ENCODE data around the gene PAK2. TPM values are rescaled to one million over a fixed set of nuclear protein-coding genes. Genes with fewer than 3 reads are reported as not detected.

Gene PAK2
- total RNA-seq, 1 experiment from 2014 or later: 69.6 TPM

- Histone ChIP-seq H3K9me3 (ENCODE audit: control insufficient read depth in 1 of 2, insufficient read depth in 1 of 2, low read depth in 1 of 2, low read length in 2 of 2) (no peaks in the 10 kb centered on the region), H3K79me2 (ENCODE audit: insufficient read depth, low read length) (peaks cover 11% of the 10 kb centered on the region; the same call in 1 of the 2 replicates), H3K9ac (ENCODE audit: low read length) (no peak overlapping the region), H3K27ac (ENCODE audit: low read depth, low read length) (no peak overlapping the region), H2AFZ (ENCODE audit: low read depth, low read length, poor library complexity, severe bottlenecking) (no peak overlapping the region), H3K36me3 (ENCODE audit: control insufficient read depth in 1 of 2, insufficient read depth in 2 of 2, low read length in 2 of 2) (peaks cover 10 to 19% of the 10 kb centered on the region in 2 experiments), H4K20me1 (ENCODE audit: insufficient read depth) (no peaks in the 10 kb centered on the region; the same call in 1 of the 2 replicates), H3K27me3 (ENCODE audit: insufficient read depth, low read length) (no peaks in the 10 kb centered on the region), H3K4me1 (ENCODE audit: control insufficient read depth in 1 of 2, insufficient read depth in 2 of 2, low read length in 2 of 2) (no peaks in the 10 kb centered on the region), H3K9me2 (ENCODE audit: insufficient read depth) (no peaks in the 10 kb centered on the region), H3K4me2 (ENCODE audit: low read length) (no peak overlapping the region), H3K4me3 (replicated peaks in 1 of 2; ENCODE audit: low read depth in 1 of 2, low read length in 2 of 2) (no peak overlapping the region)
- BruUV-seq (replicated peaks): no TSS peak
- TF ChIP-seq POLR2AphosphoS5 (IDR thresholded peaks at IDR 0.05; ENCODE audit: low read depth, low read length) (no peak), TCF7L2 (IDR thresholded peaks at IDR 0.05; ENCODE audit: borderline replicate concordance, extremely low read depth, insufficient read depth, insufficient read length) (no peak), CEBPB (IDR thresholded peaks at IDR 0.05; ENCODE audit: low read depth) (no peak), ELF1 (IDR thresholded peaks at IDR 0.05; ENCODE audit: borderline replicate concordance, low read depth) (no peak), EZH2 (IDR thresholded peaks at IDR 0.05) (no peak), CTCF (IDR thresholded peaks at IDR 0.05 in 2 of 3, conservative IDR thresholded peaks at IDR 0.05 in 1 of 3; ENCODE audit: borderline replicate concordance in 1 of 3, insufficient read depth in 1 of 3, low read depth in 2 of 3, low read length in 2 of 3) (no peak), RAD21 (IDR thresholded peaks at IDR 0.05; ENCODE audit: low read depth) (no peak), REST (IDR thresholded peaks at IDR 0.05; ENCODE audit: low read depth) (no peak), CBX3 (IDR thresholded peaks at IDR 0.05; ENCODE audit: low read depth) (no peak), POLR2A (IDR thresholded peaks at IDR 0.05; ENCODE audit: borderline replicate concordance, extremely low read depth, insufficient read depth, insufficient read length) (no peak), SP1 (IDR thresholded peaks at IDR 0.05; ENCODE audit: low read depth) (no peak), ATF3 (IDR thresholded peaks at IDR 0.05) (no peak), JUND (IDR thresholded peaks at IDR 0.05) (no peak), SRF (IDR thresholded peaks at IDR 0.05; ENCODE audit: low read depth) (no peak), FOSL1 (IDR thresholded peaks at IDR 0.05; ENCODE audit: low read depth) (no peak), EZH2phosphoT487 (IDR thresholded peaks at IDR 0.05; ENCODE audit: borderline replicate concordance) (no peak), MAX (IDR thresholded peaks at IDR 0.05) (no peak), SIN3A (IDR thresholded peaks at IDR 0.05; ENCODE audit: low read depth) (no peak)
- ChIA-PET POLR2A (no interaction called here), CTCF (no interaction called here), RAD21 (ENCODE audit: low non-redundant PET in 1 of 2, low total read pairs in 2 of 2, uncharacterized antibody in 2 of 2, unreplicated experiment in 2 of 2) (no interaction called here)
- ATAC-seq (no peak), DNase-seq (ENCODE audit: low read depth, low spot score) (no peak)
- intact Hi-C loops (cut with micrococcal nuclease): no loop called here
Measured at GRCh38 chr3:196804773-196805172, 65.1 kb downstream of the PAK2 start.

All from HCT116 (cell line).